Progenitor cell of endocrine pancreas (in vitro differentiated cells): ENCODE data around the gene ELF4. TPM values are rescaled to one million over a fixed set of nuclear protein-coding genes. Genes with fewer than 3 reads are reported as not detected.

Source experiments
- DNase-seq: peaks from one replicate; pipeline ENCODE4 v3.0.0; 2021; ENCODE audit warnings: low spot score; ENCODE audit not compliant: unreplicated experiment
- H3K27ac Mint-ChIP-seq: 2 replicates; pipeline ENCODE4 v1.8.0; 2021; ENCODE audit warnings: mild to moderate bottlenecking, moderate library complexity, mixed read lengths
- H3K27me3 Mint-ChIP-seq: 2 replicates; pipeline ENCODE4 v1.8.0; 2021; ENCODE audit warnings: mixed read lengths
- H3K36me3 Mint-ChIP-seq: 2 replicates; pipeline ENCODE4 v1.8.0; 2022; ENCODE audit warnings: mixed read lengths; ENCODE audit not compliant: insufficient read depth
- H3K4me1 Mint-ChIP-seq: 2 replicates; pipeline ENCODE4 v1.8.0; 2021; ENCODE audit warnings: low read depth, mixed read lengths
- H3K4me3 Mint-ChIP-seq: 2 replicates; pipeline ENCODE4 v1.8.0; 2021; ENCODE audit warnings: low read depth, mild to moderate bottlenecking, moderate library complexity, mixed read lengths
- H3K9me3 Mint-ChIP-seq: 2 replicates; pipeline ENCODE4 v1.8.0; 2021; ENCODE audit warnings: low read depth, mixed read lengths
- CTCF ChIP-seq: fragments of 200-600 bp; sonication (generic); IDR thresholded peaks from one replicate; pipeline ENCODE4 v1.5.0; 2021; ENCODE audit warnings: antibody characterized with exemption, mild to moderate bottlenecking; ENCODE audit not compliant: unreplicated experiment
- total RNA-seq: library from RNA; stranded (reverse); gene quantifications from 2 replicates; pipeline ENCODE4 v1.2.1, GENCODE V29; 2021

The ELF4 gene
- total RNA-seq, 1 donor from 2014 or later: 4.8 TPM

- peaks cover 7% of the 10 kb centered on the region for H3K4me1 Mint-ChIP-seq
- H3K9me3 Mint-ChIP-seq: peaks cover 8% of the 10 kb centered on the region
- H3K27ac Mint-ChIP-seq: peak overlapping the region; percentile 80
- no peaks in the 10 kb centered on the region for H3K27me3 Mint-ChIP-seq
- peak; percentile 73 for TF ChIP-seq CTCF
- peak; percentile 79 for DNase-seq
- H3K4me3 Mint-ChIP-seq: peak overlapping the region; percentile 68
- H3K36me3 Mint-ChIP-seq: peaks cover 5% of the 10 kb centered on the region
Observed at GRCh38 chrX:130060122-130061069, 49.9 kb downstream of the ELF4 start.

- Mint-ChIP-seq H3K4me3 (no peak overlapping the region), H3K27me3 (no peaks in the 10 kb centered on the region), H3K4me1 (peaks cover 14% of the 10 kb centered on the region), H3K27ac (no peak overlapping the region), H3K36me3 (peaks cover 11% of the 10 kb centered on the region), H3K9me3 (peaks cover 3% of the 10 kb centered on the region)
- TF ChIP-seq CTCF: no peak
- DNase-seq: no peak
Observed at GRCh38 chrX:130058652-130059051, 51.6 kb downstream of the ELF4 start.

GRCh38 chrX:130057209-130057608, 53.1 kb downstream of the ELF4 start:
- DNase-seq: no peak
- no peak overlapping the region for H3K4me3 Mint-ChIP-seq

GRCh38 chrX:130055899-130056298, 54.4 kb downstream of the ELF4 start:
- Mint-ChIP-seq H3K36me3 (peaks cover 11% of the 10 kb centered on the region), H3K27me3 (no peaks in the 10 kb centered on the region), H3K4me1 (peaks cover 14% of the 10 kb centered on the region), H3K4me3 (no peak overlapping the region), H3K27ac (peak overlapping the region; percentile 52), H3K9me3 (peaks cover 3% of the 10 kb centered on the region)
- TF ChIP-seq CTCF: no peak
- no peak for DNase-seq

More at GRCh38 chrX:130057209-130057608, 53.1 kb downstream of the ELF4 start:
- H3K27ac Mint-ChIP-seq: no peak overlapping the region
- H3K4me1 Mint-ChIP-seq: peaks cover 14% of the 10 kb centered on the region
- H3K27me3 Mint-ChIP-seq: no peaks in the 10 kb centered on the region
- H3K36me3 Mint-ChIP-seq: peaks cover 11% of the 10 kb centered on the region
- no peak for TF ChIP-seq CTCF
- H3K9me3 Mint-ChIP-seq: peaks cover 3% of the 10 kb centered on the region

- DNase-seq: no peak
- Mint-ChIP-seq H3K27ac (peak overlapping the region; percentile 78), H3K36me3 (peaks cover 12% of the 10 kb centered on the region), H3K27me3 (no peaks in the 10 kb centered on the region), H3K9me3 (peaks cover 3% of the 10 kb centered on the region), H3K4me3 (no peak overlapping the region), H3K4me1 (peaks cover 14% of the 10 kb centered on the region)
- no peak for TF ChIP-seq CTCF
Observed at GRCh38 chrX:130055103-130055502, 55.2 kb downstream of the ELF4 start.
